ENCODE data around the gene ZBTB12. TPM values are rescaled to one million over a fixed set of nuclear protein-coding genes. Genes with fewer than 3 reads are reported as not detected.

Gene ZBTB12
- polyA plus RNA-seq, 1 donor: 11.8 TPM

DNA sequence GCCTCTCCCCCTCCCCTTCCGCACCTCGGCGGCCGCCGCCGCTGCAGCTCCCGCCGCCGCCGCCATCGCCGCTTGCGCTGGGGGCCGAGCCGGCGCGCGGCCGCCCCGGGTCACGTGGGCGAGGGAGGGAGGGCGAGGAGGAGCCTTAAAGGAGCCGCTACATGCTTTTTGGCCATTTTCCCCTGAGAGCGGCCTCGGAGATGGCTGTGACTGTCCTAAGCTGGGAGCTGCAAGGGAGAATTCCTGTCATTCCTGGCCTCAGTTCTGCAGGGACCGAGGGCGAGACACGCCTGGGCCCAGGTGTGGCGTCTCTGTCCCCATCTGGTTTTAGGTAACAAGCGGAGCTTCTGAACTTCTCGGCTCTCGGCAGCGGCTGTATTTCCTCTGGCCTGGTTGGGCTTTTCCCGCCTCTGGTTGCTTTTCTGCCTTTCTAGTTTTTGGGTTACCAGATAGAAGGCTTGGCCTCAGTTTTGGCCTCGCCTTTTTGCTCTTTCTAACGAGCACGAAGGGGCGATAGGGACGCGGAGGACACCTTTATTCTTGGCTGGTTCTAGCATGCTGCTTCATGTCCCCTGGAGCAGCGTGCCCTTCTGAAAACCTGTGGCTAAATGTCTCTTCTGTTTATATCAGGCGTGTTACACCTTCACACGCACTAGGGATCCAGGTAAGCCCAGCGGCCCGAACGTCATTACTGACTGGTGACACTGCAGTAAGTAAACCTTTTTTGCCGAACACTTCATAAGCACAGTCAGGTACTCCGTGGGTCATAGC is 4.1 kb downstream of the ZBTB12 start, which contains the start of gene EHMT2:
TSS of gene EHMT2 (minus strand) at position 87 of the 771 bp plus-strand sequence. CDS start at position 66, 21 bp downstream.
- no peaks in the 10 kb centered on the region for H3K27me3 ChIP-seq (ENCODE audit: control insufficient read depth, insufficient read depth, low read length)

DNA sequence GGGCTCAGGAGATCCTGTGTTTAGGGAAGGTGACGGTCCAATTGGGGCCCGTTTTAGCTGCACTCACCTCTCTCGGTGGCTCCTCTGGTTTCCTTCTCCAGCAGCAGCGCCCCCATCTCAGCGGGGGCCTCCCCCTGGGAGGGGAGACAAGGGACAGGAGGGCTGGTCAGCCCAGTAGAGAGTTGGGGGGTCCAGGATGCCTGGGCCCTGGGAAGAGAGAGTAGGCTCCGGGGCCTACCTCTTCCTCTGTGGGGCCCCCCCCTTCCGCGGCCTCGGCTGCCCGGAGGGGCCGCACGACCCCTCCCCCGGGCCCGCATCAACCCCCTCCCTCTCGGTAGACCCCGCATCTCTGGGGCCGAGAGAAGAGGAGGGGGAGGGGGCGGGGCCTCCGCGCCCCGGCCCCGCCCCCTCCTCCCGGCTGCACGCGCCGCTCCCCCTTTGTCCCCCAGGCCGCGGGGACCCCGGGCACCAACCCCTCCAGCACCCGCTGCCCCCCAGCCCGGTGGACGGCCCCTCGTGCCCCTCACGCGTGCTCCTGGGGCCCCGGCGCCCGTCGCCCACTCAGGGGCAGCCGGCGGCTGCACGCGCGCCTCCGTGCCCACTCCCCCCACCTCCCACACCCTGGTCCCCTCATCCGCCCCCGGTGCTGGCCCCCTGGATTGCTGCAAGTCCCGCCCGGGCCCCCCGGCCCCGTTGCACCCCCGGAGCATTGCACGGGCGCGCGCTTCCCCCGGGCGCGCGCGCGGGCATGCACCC is 4.9 kb downstream of the ZBTB12 start:
- peak overlapping the region; percentile 44 for H3K27ac ChIP-seq (ENCODE audit: low read length)
- peak overlapping the region; percentile 81 for H3K4me3 ChIP-seq (ENCODE audit: low read length)
- DNase-seq: no peak
- no CpG with 5 or more reads among the region's 62 CpGs for WGBS (ENCODE audit: insufficient coverage, low lambda C conversion rate)
- H3K9me3 ChIP-seq (ENCODE audit: control insufficient read depth, low read depth, low read length): no peaks in the 10 kb centered on the region
- peaks cover 15% of the 10 kb centered on the region for H3K4me1 ChIP-seq (ENCODE audit: control insufficient read depth, insufficient read depth, low read length)
- H3K27me3 ChIP-seq (ENCODE audit: control insufficient read depth, insufficient read depth, low read length): no peaks in the 10 kb centered on the region
- H3K36me3 ChIP-seq (ENCODE audit: control insufficient read depth, insufficient read depth, low read length): peaks cover 33% of the 10 kb centered on the region

More for the DNA sequence above, 4.1 kb downstream of the ZBTB12 start, which contains the start of gene EHMT2:
- WGBS (ENCODE audit: insufficient coverage, low lambda C conversion rate): no CpG with 5 or more reads among the region's 49 CpGs
- Histone ChIP-seq H3K36me3 (ENCODE audit: control insufficient read depth, insufficient read depth, low read length) (peaks cover 25% of the 10 kb centered on the region), H3K4me1 (ENCODE audit: control insufficient read depth, insufficient read depth, low read length) (peaks cover 17% of the 10 kb centered on the region), H3K9me3 (ENCODE audit: control insufficient read depth, low read depth, low read length) (no peaks in the 10 kb centered on the region), H3K27ac (ENCODE audit: low read length) (peak within 1 kb of the TSS; percentile 57), H3K4me3 (ENCODE audit: low read length) (peak within 1 kb of the TSS; percentile 81)
- peak; percentile 80 to 91 for DNase-seq

DNA sequence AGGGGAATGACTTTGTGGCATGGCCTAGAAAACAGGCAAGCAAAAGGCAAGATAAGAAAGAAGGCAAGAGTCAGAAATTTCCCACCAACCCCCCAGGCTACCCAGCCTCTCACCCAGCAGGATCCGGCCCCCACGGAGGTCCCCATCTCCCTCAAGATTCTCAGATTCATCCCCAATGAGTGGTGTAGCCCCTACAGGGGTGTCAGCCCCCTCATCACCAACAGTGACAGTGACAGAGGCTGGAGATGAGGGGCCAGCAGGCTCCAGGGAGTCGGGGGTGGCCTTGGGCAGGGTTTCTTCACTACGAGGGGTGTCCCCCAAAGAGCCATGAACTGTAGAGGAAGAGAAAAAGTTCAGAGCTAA is 5.4 kb downstream of the ZBTB12 start:
- Histone ChIP-seq H3K27me3 (ENCODE audit: control insufficient read depth, insufficient read depth, low read length) (no peaks in the 10 kb centered on the region), H3K27ac (ENCODE audit: low read length) (peak overlapping the region; percentile 44), H3K9me3 (ENCODE audit: control insufficient read depth, low read depth, low read length) (no peaks in the 10 kb centered on the region), H3K4me3 (ENCODE audit: low read length) (peak overlapping the region; percentile 81), H3K4me1 (ENCODE audit: control insufficient read depth, insufficient read depth, low read length) (peaks cover 15% of the 10 kb centered on the region), H3K36me3 (ENCODE audit: control insufficient read depth, insufficient read depth, low read length) (peaks cover 37% of the 10 kb centered on the region)
- DNase-seq: no peak
- WGBS (ENCODE audit: insufficient coverage, low lambda C conversion rate): no CpG with 5 or more reads among the region's 4 CpGs

DNA sequence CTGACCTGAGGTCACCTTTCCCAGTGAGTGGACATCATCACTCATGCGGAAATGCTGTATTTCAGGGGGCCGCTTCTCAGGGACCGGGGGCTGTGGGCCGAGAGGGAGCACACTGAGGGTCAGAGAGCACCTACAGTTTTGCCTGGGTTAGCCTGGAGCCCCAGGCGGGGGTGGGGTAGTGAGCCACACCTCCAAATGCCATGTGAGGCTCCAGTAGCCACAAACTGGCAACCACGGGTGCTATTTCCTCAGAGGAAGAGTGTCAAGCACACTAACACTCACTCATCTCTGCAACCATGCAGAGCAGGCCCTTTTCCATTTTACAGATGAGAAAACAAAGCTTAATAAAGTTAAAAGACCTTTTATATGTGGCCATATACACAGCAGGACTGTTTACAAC is 9.1 kb downstream of the ZBTB12 start:
- no peak for DNase-seq
- Histone ChIP-seq H3K4me3 (ENCODE audit: low read length) (no peak overlapping the region), H3K9me3 (ENCODE audit: control insufficient read depth, low read depth, low read length) (peaks cover 1% of the 10 kb centered on the region), H3K27me3 (ENCODE audit: control insufficient read depth, insufficient read depth, low read length) (no peaks in the 10 kb centered on the region), H3K36me3 (ENCODE audit: control insufficient read depth, insufficient read depth, low read length) (peaks cover 59% of the 10 kb centered on the region), H3K4me1 (ENCODE audit: control insufficient read depth, insufficient read depth, low read length) (peaks cover 2% of the 10 kb centered on the region), H3K27ac (ENCODE audit: low read length) (no peak overlapping the region)
- WGBS (ENCODE audit: insufficient coverage, low lambda C conversion rate): no CpG with 5 or more reads among the region's 6 CpGs

DNA sequence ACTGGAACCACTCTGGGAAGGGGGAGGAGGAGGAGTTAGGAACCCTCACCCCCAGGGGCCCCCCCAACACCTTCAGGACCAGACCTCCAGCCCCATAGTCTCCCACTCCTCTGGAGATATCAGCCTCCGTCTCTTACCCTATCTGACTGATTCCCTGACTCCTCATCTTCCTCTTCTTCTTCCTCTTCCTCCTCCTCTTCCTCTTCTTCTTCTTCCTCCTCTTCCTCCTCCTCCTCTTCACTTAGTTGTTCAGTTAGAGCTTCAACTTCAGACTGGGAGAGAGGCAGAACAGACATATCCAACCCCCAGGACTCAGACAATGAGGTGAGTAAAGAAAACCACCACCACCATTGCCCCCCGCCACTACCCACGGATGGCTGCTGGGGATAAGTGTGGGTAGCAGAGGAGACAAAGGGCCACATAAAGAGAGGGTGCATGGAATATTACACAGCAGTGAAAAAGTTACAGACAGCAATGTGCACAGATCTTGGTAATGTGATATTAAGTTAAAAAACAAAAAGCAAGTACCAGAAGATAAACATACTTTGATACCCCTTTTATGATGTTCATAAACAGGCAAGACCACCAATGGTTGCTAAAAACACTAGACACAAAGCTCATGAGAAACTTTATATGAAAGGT is 12.4 kb downstream of the ZBTB12 start:
- Histone ChIP-seq H3K36me3 (ENCODE audit: control insufficient read depth, insufficient read depth, low read length) (peaks cover 75% of the 10 kb centered on the region), H3K9me3 (ENCODE audit: control insufficient read depth, low read depth, low read length) (peaks cover 3% of the 10 kb centered on the region), H3K27ac (ENCODE audit: low read length) (no peak overlapping the region), H3K4me3 (ENCODE audit: low read length) (no peak overlapping the region), H3K4me1 (ENCODE audit: control insufficient read depth, insufficient read depth, low read length) (no peaks in the 10 kb centered on the region), H3K27me3 (ENCODE audit: control insufficient read depth, insufficient read depth, low read length) (no peaks in the 10 kb centered on the region)
- no peak for DNase-seq
- 80% methylated on average over 1 of the region's 3 CpGs for WGBS (ENCODE audit: insufficient coverage, low lambda C conversion rate)

DNA sequence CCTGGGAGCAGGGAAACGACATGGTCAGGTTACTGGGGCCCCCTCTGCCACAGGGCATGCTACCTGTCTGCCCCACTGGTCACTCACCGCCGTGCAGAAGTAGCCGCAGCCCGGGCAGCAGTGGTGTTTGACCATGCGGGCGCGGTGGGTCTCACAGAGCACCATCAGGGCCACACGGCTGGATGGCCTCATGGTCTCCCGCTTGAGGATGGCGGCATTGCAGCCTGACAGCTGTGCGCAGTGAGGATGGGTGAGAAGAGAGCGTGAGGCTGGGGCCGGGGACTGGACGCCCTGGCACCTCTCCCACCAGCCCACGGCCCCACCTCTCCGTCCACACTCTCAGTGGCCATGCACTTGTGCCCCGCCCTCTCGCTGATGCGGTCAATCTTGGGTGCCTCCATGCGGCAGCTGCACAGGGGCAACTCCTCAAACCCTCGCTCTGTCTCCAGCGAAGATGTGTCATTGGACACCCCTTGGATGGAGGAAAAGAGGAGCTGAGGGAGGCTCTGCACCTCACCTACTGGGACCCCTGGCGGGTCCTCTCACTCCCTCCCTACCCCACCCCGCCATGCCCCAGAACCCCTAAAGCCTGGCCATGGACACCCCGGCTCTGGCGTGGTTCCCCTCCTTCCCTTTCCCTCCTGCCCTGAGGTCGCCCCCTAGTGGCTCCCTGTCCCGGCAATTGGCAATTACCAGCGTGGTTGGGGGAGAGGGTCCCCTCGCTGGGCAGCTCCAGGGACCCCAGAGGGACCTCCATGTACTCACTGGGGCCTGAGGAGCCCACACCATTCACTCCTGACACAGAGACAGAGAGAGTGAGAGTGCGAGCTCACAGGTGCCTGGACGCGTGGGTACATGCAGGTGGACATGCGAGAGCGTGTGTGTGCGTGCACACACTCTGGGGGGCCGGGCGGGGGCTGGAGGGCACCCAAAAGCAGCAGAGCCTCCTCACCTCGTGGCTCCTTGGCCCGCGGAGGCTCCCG is 13.3 kb downstream of the ZBTB12 start:
- Histone ChIP-seq H3K9me3 (ENCODE audit: control insufficient read depth, low read depth, low read length) (peaks cover 3% of the 10 kb centered on the region), H3K27me3 (ENCODE audit: control insufficient read depth, insufficient read depth, low read length) (no peaks in the 10 kb centered on the region), H3K4me1 (ENCODE audit: control insufficient read depth, insufficient read depth, low read length) (no peaks in the 10 kb centered on the region), H3K4me3 (ENCODE audit: low read length) (no peak overlapping the region), H3K27ac (ENCODE audit: low read length) (no peak overlapping the region), H3K36me3 (ENCODE audit: control insufficient read depth, insufficient read depth, low read length) (peaks cover 80% of the 10 kb centered on the region)
- WGBS (ENCODE audit: insufficient coverage, low lambda C conversion rate): no CpG with 5 or more reads among the region's 43 CpGs
- no peak for DNase-seq

DNA sequence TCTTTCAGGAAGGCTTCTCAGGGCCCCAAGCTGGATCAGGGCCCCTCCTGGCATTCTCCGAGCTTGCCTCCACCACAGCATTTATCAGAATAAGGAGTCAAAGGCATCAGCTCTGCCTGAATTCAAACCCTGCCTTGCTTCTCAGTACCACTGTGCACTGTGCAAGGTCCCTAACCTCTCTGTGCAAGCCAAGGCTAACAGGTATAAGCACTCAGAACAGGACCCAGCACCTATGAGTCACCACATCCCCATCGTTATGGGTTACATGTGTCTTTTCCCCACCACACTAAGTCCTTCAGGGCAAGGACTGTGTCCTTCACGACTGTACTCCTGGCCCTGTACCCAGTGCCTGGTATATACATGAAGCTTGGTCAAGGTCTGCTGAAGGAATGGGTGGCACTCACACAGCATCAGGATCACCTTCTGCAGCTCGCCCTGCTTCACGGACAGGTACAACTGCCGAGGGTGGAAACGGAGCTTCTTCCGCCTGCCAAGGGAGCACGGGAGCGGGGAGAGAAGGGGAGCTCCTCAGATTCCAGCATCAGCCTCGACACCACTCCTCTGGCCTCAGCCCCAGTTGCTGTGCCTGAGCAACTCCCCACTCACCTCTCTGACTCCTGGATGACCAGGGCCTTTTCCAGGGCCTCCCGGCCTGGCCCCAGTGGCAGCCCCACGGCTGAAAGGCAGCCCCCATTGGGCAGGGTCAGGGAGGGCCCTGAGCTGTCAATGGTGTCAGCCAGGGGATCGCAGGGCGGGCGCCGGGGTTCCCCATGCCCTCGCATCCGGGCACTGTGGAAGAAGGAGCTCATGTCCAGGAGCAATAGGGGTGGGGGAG is 14.5 kb downstream of the ZBTB12 start:
- Histone ChIP-seq H3K9me3 (ENCODE audit: control insufficient read depth, low read depth, low read length) (peaks cover 3% of the 10 kb centered on the region), H3K4me1 (ENCODE audit: control insufficient read depth, insufficient read depth, low read length) (no peaks in the 10 kb centered on the region), H3K27me3 (ENCODE audit: control insufficient read depth, insufficient read depth, low read length) (no peaks in the 10 kb centered on the region), H3K4me3 (ENCODE audit: low read length) (no peak overlapping the region), H3K36me3 (ENCODE audit: control insufficient read depth, insufficient read depth, low read length) (peaks cover 80% of the 10 kb centered on the region), H3K27ac (ENCODE audit: low read length) (no peak overlapping the region)
- WGBS (ENCODE audit: insufficient coverage, low lambda C conversion rate): no CpG with 5 or more reads among the region's 19 CpGs
- DNase-seq: no peak

DNA sequence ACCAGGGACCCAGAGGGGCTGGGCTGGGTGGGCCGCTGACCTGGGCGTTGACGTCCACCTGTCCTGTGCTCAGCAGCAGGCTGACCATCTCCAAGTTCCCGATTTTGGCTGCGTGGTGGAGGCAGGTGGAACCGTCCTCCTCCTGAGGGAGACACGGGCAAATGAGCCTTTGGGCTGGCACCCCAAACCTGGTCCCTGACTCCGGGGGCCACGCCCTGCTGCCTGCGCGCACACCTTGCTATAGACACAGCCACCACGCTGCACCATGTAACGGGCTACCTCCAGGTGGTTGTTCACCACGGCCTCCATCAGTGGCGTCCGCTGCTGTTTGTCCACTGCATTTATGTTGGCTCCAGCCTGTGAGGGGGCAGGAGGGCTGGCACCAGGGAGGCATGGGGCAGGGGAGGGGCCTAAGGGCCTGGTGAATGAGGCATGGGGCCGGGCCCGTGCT is 15.3 kb downstream of the ZBTB12 start:
- Histone ChIP-seq H3K9me3 (ENCODE audit: control insufficient read depth, low read depth, low read length) (peaks cover 3% of the 10 kb centered on the region), H3K4me1 (ENCODE audit: control insufficient read depth, insufficient read depth, low read length) (no peaks in the 10 kb centered on the region), H3K36me3 (ENCODE audit: control insufficient read depth, insufficient read depth, low read length) (peaks cover 78% of the 10 kb centered on the region), H3K27me3 (ENCODE audit: control insufficient read depth, insufficient read depth, low read length) (no peaks in the 10 kb centered on the region), H3K4me3 (ENCODE audit: low read length) (no peak overlapping the region), H3K27ac (ENCODE audit: low read length) (no peak overlapping the region)
- no CpG with 5 or more reads among the region's 18 CpGs for WGBS (ENCODE audit: insufficient coverage, low lambda C conversion rate)
- no peak for DNase-seq

DNA sequence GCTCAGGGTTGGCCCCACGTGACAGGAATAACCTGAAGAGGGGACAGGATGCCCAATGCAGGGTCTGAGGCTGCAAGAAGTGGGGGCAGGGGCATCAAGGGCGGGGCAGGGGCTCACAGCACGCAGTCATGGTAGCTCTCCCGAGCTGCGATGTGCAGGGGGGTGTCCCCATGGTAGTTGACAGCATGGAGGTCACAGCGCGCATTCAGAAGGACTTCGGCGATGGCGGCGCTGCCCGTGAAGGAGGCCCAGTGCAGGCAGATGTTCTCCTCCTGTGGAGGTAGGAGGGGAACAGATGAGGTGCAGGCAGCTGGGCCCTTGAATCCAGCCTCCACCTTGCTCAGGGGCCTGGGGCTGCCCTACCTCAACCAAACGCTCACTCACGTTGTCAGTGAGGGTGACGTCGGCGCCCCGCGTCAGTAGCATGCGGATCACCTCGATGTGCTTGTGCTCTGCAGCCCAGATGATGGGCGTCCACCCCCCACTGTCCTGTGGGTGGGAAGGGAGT is 17.3 kb downstream of the ZBTB12 start:
- no peak overlapping the region for H3K27ac ChIP-seq (ENCODE audit: low read length)
- no peak for DNase-seq
- H3K27me3 ChIP-seq (ENCODE audit: control insufficient read depth, insufficient read depth, low read length): no peaks in the 10 kb centered on the region
- H3K36me3 ChIP-seq (ENCODE audit: control insufficient read depth, insufficient read depth, low read length): peaks cover 92% of the 10 kb centered on the region
- no CpG with 5 or more reads among the region's 22 CpGs for WGBS (ENCODE audit: insufficient coverage, low lambda C conversion rate)
- H3K4me1 ChIP-seq (ENCODE audit: control insufficient read depth, insufficient read depth, low read length): peaks cover 2% of the 10 kb centered on the region
- peaks cover 3% of the 10 kb centered on the region for H3K9me3 ChIP-seq (ENCODE audit: control insufficient read depth, low read depth, low read length)
- no peak overlapping the region for H3K4me3 ChIP-seq (ENCODE audit: low read length)
